Activated T-helper 1 cell treated with anti-CD3 and anti-CD28 coated beads, Interleukin-12 subunit alpha, Interleukin-12 subunit beta, Interleukin-2, Interleukin-4 antibody, amounts not matched to agents 30 ng/mL and 10 ng/mL and 1 ng/mL, durations not matched to agents 14 hours and 24 hours and 36 hours (primary cell): ENCODE results near the gene TRIM73. TPM values are rescaled to one million over a fixed set of nuclear protein-coding genes. Genes with fewer than 3 reads are reported as not detected.
A peak's percentile ranks its signal among the peaks of the same experiment; 100 is the strongest.
"Not testable (repeated sequence)": the region's sequence is repeated elsewhere in the genome, so short reads cannot be mapped to it uniquely, and the experiment has no call there.

Source experiments
- DNase-seq: peaks from one replicate; pipeline ENCODE4 v3.0.0; 2021; ENCODE audit warnings: low spot score
- H3K27ac Mint-ChIP-seq: one replicate; pipeline ENCODE4 v1.8.0; 2021; ENCODE audit warnings: mild to moderate bottlenecking, mixed read lengths
- H3K27me3 Mint-ChIP-seq: one replicate; pipeline ENCODE4 v1.8.0; 2022; ENCODE audit warnings: mild to moderate bottlenecking, moderate library complexity, mixed read lengths; ENCODE audit not compliant: insufficient read depth
- H3K36me3 Mint-ChIP-seq: one replicate; pipeline ENCODE4 v1.8.0; 2021; ENCODE audit warnings: low read depth, mixed read lengths
- H3K4me1 Mint-ChIP-seq: one replicate; pipeline ENCODE4 v1.8.0; 2021; ENCODE audit warnings: low read depth, mixed read lengths
- H3K4me3 Mint-ChIP-seq: one replicate; pipeline ENCODE4 v1.8.0; 2021; ENCODE audit warnings: mild to moderate bottlenecking, moderate library complexity, mixed read lengths
- H3K9me3 Mint-ChIP-seq: one replicate; pipeline ENCODE4 v1.8.0; 2021; ENCODE audit warnings: mixed read lengths
- intact Hi-C: fragments of 100-400 bp; cut with micrococcal nuclease; formaldehyde crosslinking; loops from one replicate; pipeline ENCODE4 v1.15.1; 2024
- total RNA-seq: library from RNA; stranded (reverse); gene quantifications from 2 replicates; pipeline ENCODE4 v1.2.3, GENCODE V29; 2022

Gene TRIM73
- total RNA-seq, 1 donor from 2014 or later = 6.6 TPM

- H3K36me3 Mint-ChIP-seq, H3K27ac Mint-ChIP-seq, H3K4me3 Mint-ChIP-seq, DNase-seq, H3K4me1 Mint-ChIP-seq, intact Hi-C loops, H3K9me3 Mint-ChIP-seq, H3K27me3 Mint-ChIP-seq: not testable (repeated sequence)
Measured at GRCh38 chr7:75403455-75404443, 8.3 kb downstream of the TRIM73 start.

- H3K4me3 Mint-ChIP-seq, H3K27me3 Mint-ChIP-seq, H3K4me1 Mint-ChIP-seq, H3K27ac Mint-ChIP-seq, H3K9me3 Mint-ChIP-seq, DNase-seq, H3K36me3 Mint-ChIP-seq, intact Hi-C loops: not testable (repeated sequence)
Measured at GRCh38 chr7:75404663-75405062, 9.2 kb downstream of the TRIM73 start.

- H3K9me3 Mint-ChIP-seq, H3K4me1 Mint-ChIP-seq, DNase-seq, intact Hi-C loops, H3K27me3 Mint-ChIP-seq, H3K27ac Mint-ChIP-seq, H3K36me3 Mint-ChIP-seq: not testable (repeated sequence)
- peak overlapping the region; percentile 68 for H3K4me3 Mint-ChIP-seq
Measured at GRCh38 chr7:75409880-75410822, 14.7 kb downstream of the TRIM73 start.

- H3K4me3 Mint-ChIP-seq, H3K36me3 Mint-ChIP-seq, H3K9me3 Mint-ChIP-seq, DNase-seq, intact Hi-C loops, H3K27ac Mint-ChIP-seq, H3K4me1 Mint-ChIP-seq, H3K27me3 Mint-ChIP-seq: not testable (repeated sequence)
Measured at GRCh38 chr7:75410823-75411173, 15.4 kb downstream of the TRIM73 start.

- H3K9me3 Mint-ChIP-seq, H3K27me3 Mint-ChIP-seq, H3K27ac Mint-ChIP-seq, H3K4me3 Mint-ChIP-seq, intact Hi-C loops, H3K4me1 Mint-ChIP-seq, DNase-seq, H3K36me3 Mint-ChIP-seq: not testable (repeated sequence)
Measured at GRCh38 chr7:75414204-75414603, 18.8 kb downstream of the TRIM73 start.

- intact Hi-C loops, H3K4me1 Mint-ChIP-seq, DNase-seq, H3K27ac Mint-ChIP-seq, H3K4me3 Mint-ChIP-seq, H3K9me3 Mint-ChIP-seq, H3K27me3 Mint-ChIP-seq, H3K36me3 Mint-ChIP-seq: not testable (repeated sequence)
Measured at GRCh38 chr7:75414708-75415427, 19.4 kb downstream of the TRIM73 start.

- H3K27me3 Mint-ChIP-seq, H3K4me1 Mint-ChIP-seq, H3K36me3 Mint-ChIP-seq, H3K4me3 Mint-ChIP-seq, intact Hi-C loops, H3K27ac Mint-ChIP-seq, H3K9me3 Mint-ChIP-seq, DNase-seq: not testable (repeated sequence)
Measured at GRCh38 chr7:75415428-75415817, 20.0 kb downstream of the TRIM73 start.

- intact Hi-C loops, H3K36me3 Mint-ChIP-seq, DNase-seq, H3K9me3 Mint-ChIP-seq, H3K4me3 Mint-ChIP-seq, H3K27ac Mint-ChIP-seq, H3K4me1 Mint-ChIP-seq, H3K27me3 Mint-ChIP-seq: not testable (repeated sequence)
Measured at GRCh38 chr7:75415829-75416373, 20.5 kb downstream of the TRIM73 start.

GRCh38 chr7:75416787-75417186, 21.4 kb downstream of the TRIM73 start:
- H3K4me1 Mint-ChIP-seq, H3K4me3 Mint-ChIP-seq, H3K9me3 Mint-ChIP-seq, H3K36me3 Mint-ChIP-seq, DNase-seq, H3K27me3 Mint-ChIP-seq, H3K27ac Mint-ChIP-seq, intact Hi-C loops: not testable (repeated sequence)

- intact Hi-C loops, H3K27me3 Mint-ChIP-seq: not testable (repeated sequence)
- peaks cover 12% of the 10 kb centered on the region for H3K36me3 Mint-ChIP-seq
Measured at GRCh38 chr7:75418292-75418858, 22.9 kb downstream of the TRIM73 start.

GRCh38 chr7:75419210-75419609, 23.8 kb downstream of the TRIM73 start:
- intact Hi-C loops, H3K4me3 Mint-ChIP-seq, H3K27ac Mint-ChIP-seq, H3K4me1 Mint-ChIP-seq, H3K27me3 Mint-ChIP-seq, H3K9me3 Mint-ChIP-seq, DNase-seq: not testable (repeated sequence)
- H3K36me3 Mint-ChIP-seq = peaks cover 12% of the 10 kb centered on the region

More at GRCh38 chr7:75418292-75418858, 22.9 kb downstream of the TRIM73 start:
- not testable (repeated sequence) for DNase-seq, H3K4me1 Mint-ChIP-seq, H3K4me3 Mint-ChIP-seq, H3K27ac Mint-ChIP-seq, H3K9me3 Mint-ChIP-seq

GRCh38 chr7:75419693-75420092, 24.3 kb downstream of the TRIM73 start:
- H3K4me1 Mint-ChIP-seq, intact Hi-C loops: not testable (repeated sequence)

More at GRCh38 chr7:75419693-75420092, 24.3 kb downstream of the TRIM73 start:
- not testable (repeated sequence) for H3K4me3 Mint-ChIP-seq, H3K27me3 Mint-ChIP-seq, H3K27ac Mint-ChIP-seq, H3K9me3 Mint-ChIP-seq, DNase-seq
- H3K36me3 Mint-ChIP-seq = peaks cover 16% of the 10 kb centered on the region
